Ovary (tissue), 9 donors: Measurements from ENCODE around the gene SPAG6. TPM values are rescaled to one million over a fixed set of nuclear protein-coding genes. Genes with fewer than 3 reads are reported as not detected.
"Not testable (repeated sequence)": the region's sequence is repeated elsewhere in the genome, so short reads cannot be mapped to it uniquely, and the experiment has no call there.

Experiments
- DNase-seq, 5 donors: peaks; one replicate each; pipeline ENCODE4 v3.0.0-alpha.2; 2019 to 2020
- H3K27ac ChIP-seq, 2 donors: fragments of 200-600 bp; one replicate each; pipeline versions ENCODE4 v1.5.1 to v1.8.0; 2019 to 2022
- H3K27me3 ChIP-seq: fragments of 200-600 bp; one replicate; pipeline ENCODE4 v1.8.0; 2022
- H3K36me3 ChIP-seq: fragments of 200-600 bp; sonication (generic); one replicate; pipeline ENCODE4 v1.5.1; 2019
- H3K4me1 ChIP-seq: one replicate; pipeline ENCODE4 v1.8.1; 2013; ENCODE audit warnings: mild to moderate bottlenecking, moderate library complexity; ENCODE audit not compliant: insufficient read depth
- H3K4me3 ChIP-seq: fragments of 200-600 bp; sonication (generic); one replicate; pipeline ENCODE4 v1.5.1; 2017
- H3K9me3 ChIP-seq, 2 donors: fragments of 200-600 bp in 1 of 2; sonication (generic) in 1 of 2; one replicate each; pipeline versions ENCODE4 v1.5.1 to v1.8.1; 2013 to 2019; ENCODE audit warnings: mild to moderate bottlenecking in 1 of 2, moderate library complexity in 1 of 2
- EP300 ChIP-seq: sonication (generic); formaldehyde crosslinking; IDR thresholded peaks from one replicate; pipeline ENCODE4 v1.6.1; 2017; ENCODE audit warnings: antibody characterized with exemption
- POLR2A ChIP-seq: fragments of 450-650 bp; IDR thresholded peaks from one replicate; pipeline ENCODE4 v1.6.1; 2017; ENCODE audit warnings: antibody characterized with exemption, mild to moderate bottlenecking, moderate library complexity
- WGBS, 3 donors: extraction: QIAGEN DNeasy Blood & Tissue Kit in 1 of 3; methylation state at CpG; one replicate each; pipeline versions ENCODE4 v1.1.5 to v1.1.7; 2013 to 2017; 5-methylcytosine and 5-hydroxymethylcytosine counted together
- intact Hi-C, 4 donors: fragments of 100-400 bp; cut with DNase I; formaldehyde crosslinking; loops; one replicate each; pipeline versions ENCODE4 v1.11.0 to v1.15.1; 2022 to 2023
- polyA plus RNA-seq, 2 donors: library from polyadenylated mRNA; stranded (reverse); fragments of 200-250 nt in 1 of 2; fragments of 350-450 nt in 1 of 2; fragmentation: Illumina TruSeq in 1 of 2; extraction: RNeasy Lipid Tissue Mini Kit (QIAGEN cat#74804) in 1 of 2; gene quantifications; one replicate each; pipeline ENCODE4 v1.2.3, GENCODE V29; 2013 to 2014
- total RNA-seq, 7 donors: library from RNA; depleted of rRNA in 2 of 7; stranded (reverse); fragments of >200 nt in 2 of 7; fragmentation: NEBNext Ultra II Directional in 3 of 7; extraction: Animal tissue kit (Norgen Biotek cat#: 25700) in 3 of 7; gene quantifications; one replicate each; pipeline versions ENCODE4 v1.1.0 to v1.2.4, GENCODE V29; 2016 to 2023
- TF ChIP-seq, protein P1 (sequence below), 3 donors: fragments of 450-650 bp in 2 of 3; fragments of 200-600 bp in 1 of 3; IDR thresholded peaks; one replicate each; pipeline versions ENCODE4 v1.5.1 to v1.8.0; 2016 to 2022; ENCODE audit warnings: antibody characterized with exemption in 3 of 3, mild to moderate bottlenecking in 1 of 3
- donor health status: DM: no; HTN: no; CAD: no; lungs with moderate emphysema.
- donor health status: DM: no; HTN: no; CAD: no.
- donor health status: Bipolar disorder and iron deficiency.
- donor health status: DM: yes; HTN: yes; CAD: no.
- donor health status: DM: no; HTN: no; CAD: no.
- donor health status: DM: yes; HTN: yes; CAD: no.

The SPAG6 gene
- total and polyA plus RNA-seq, 9 donors = 0.04 to 22.1 (median 0.67) TPM; not detected in 2

DNA sequence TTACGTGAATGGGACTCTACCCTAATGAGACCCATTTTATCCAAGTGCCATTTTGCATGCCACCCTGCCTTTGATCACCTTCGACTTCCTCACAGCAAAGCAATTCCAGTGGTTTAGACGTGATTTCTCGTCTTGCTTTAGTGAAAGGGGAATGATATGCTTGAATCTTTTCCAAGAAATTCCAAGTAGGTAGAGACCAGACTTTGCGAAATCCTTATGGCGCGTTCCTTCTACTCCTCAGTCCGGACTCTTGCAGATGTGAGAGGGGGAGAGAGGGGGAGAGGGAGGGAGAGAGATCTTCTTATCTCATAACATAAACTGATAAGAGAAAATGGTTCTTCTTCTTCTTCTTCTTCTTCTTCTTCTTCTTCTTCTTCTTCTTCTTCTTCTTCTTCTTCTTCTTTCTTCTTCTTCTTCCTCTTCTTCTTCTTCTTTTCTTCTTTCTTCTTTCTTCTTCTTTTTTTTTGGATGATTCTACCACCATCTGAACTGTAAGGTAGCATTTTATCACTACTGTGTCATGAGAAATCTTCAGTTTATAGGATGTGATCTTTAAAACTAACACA lies 883 bp downstream of the SPAG6 start:
- DNase-seq = no peak
- intact Hi-C loops = loop anchor here in 2 of 4 donors (10.0 kb wide), 1 partner anchor 89 kb away; no protein-coding TSS in a partner anchor
- Histone ChIP-seq H3K27ac (no peak overlapping the region), H3K4me1 (no peaks in the 10 kb centered on the region), H3K4me3 (no peak overlapping the region), H3K36me3 (no peaks in the 10 kb centered on the region), H3K27me3 (no peaks in the 10 kb centered on the region), H3K9me3 (no peaks in the 10 kb centered on the region)
- WGBS, 3 donors = 30 to 41% (median 32%) methylated on average over 8 of the region's 8 CpGs
- TF ChIP-seq, protein P1, sequence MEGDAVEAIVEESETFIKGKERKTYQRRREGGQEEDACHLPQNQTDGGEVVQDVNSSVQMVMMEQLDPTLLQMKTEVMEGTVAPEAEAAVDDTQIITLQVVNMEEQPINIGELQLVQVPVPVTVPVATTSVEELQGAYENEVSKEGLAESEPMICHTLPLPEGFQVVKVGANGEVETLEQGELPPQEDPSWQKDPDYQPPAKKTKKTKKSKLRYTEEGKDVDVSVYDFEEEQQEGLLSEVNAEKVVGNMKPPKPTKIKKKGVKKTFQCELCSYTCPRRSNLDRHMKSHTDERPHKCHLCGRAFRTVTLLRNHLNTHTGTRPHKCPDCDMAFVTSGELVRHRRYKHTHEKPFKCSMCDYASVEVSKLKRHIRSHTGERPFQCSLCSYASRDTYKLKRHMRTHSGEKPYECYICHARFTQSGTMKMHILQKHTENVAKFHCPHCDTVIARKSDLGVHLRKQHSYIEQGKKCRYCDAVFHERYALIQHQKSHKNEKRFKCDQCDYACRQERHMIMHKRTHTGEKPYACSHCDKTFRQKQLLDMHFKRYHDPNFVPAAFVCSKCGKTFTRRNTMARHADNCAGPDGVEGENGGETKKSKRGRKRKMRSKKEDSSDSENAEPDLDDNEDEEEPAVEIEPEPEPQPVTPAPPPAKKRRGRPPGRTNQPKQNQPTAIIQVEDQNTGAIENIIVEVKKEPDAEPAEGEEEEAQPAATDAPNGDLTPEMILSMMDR (IDR thresholded peaks at IDR 0.05) = no peak
- TF ChIP-seq EP300 (no peak), POLR2A (no peak)

DNA sequence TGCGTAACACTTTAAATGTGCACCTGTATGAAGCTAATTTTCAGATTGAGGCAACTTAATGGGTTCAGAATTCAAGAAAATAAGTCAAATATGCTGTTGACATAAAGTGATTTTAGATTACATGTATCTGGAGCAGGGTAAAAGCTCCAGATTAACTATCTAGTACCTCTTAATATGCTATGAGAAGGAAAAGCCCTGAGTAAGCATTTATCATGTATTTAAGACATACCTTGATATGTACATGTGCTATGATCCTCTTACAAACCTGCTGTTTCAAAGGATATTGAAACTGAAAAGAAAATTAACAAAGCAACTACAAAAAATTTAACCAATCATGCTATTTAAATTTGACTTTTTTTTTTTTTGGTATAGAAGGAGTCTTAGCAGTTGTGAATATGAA lies 4.5 kb downstream of the SPAG6 start:
- Histone ChIP-seq H3K4me1 (no peaks in the 10 kb centered on the region), H3K4me3 (no peak overlapping the region), H3K27ac (no peak overlapping the region), H3K9me3 (no peaks in the 10 kb centered on the region), H3K27me3 (no peaks in the 10 kb centered on the region), H3K36me3 (no peaks in the 10 kb centered on the region)
- 96 to 100% (median 97%) methylated on average over 1 of the region's 1 CpG for WGBS, 3 donors
- TF ChIP-seq POLR2A (no peak), EP300 (no peak)
- TF ChIP-seq, protein P1 (IDR thresholded peaks at IDR 0.05) = no peak
- intact Hi-C loops = loop anchor here in 2 of 4 donors (10.0 kb wide), 1 partner anchor 85 kb away; no protein-coding TSS in a partner anchor
- DNase-seq = no peak

- H3K4me1 ChIP-seq = no peaks in the 10 kb centered on the region
- no peak overlapping the region for H3K4me3 ChIP-seq
- TF ChIP-seq, protein P1 (IDR thresholded peaks at IDR 0.05) = no peak
- no peak for TF ChIP-seq EP300
- no peak for TF ChIP-seq POLR2A
- intact Hi-C loops = no loop called here
- H3K9me3 ChIP-seq = no peaks in the 10 kb centered on the region
- no peaks in the 10 kb centered on the region for H3K36me3 ChIP-seq
- WGBS, 3 donors = 79 to 86% (median 83%) methylated on average over 5 of the region's 5 CpGs
- no peak overlapping the region for H3K27ac ChIP-seq
- no peak for DNase-seq
- no peaks in the 10 kb centered on the region for H3K27me3 ChIP-seq
Observed at GRCh38 chr10:22351131-22351703, 5.9 kb downstream of the SPAG6 start.

GRCh38 chr10:22356324-22356873 lies 11.1 kb downstream of the SPAG6 start:
- WGBS, 3 donors = 82 to 87% (median 84%) methylated on average over 4 of the region's 4 CpGs
- no peaks in the 10 kb centered on the region for H3K27me3 ChIP-seq
- intact Hi-C loops = no loop called here
- H3K4me1 ChIP-seq = no peaks in the 10 kb centered on the region
- no peaks in the 10 kb centered on the region for H3K36me3 ChIP-seq
- no peaks in the 10 kb centered on the region for H3K9me3 ChIP-seq
- DNase-seq = no peak
- no peak overlapping the region for H3K4me3 ChIP-seq
- H3K27ac ChIP-seq = no peak overlapping the region
- TF ChIP-seq EP300 = no peak
- TF ChIP-seq, protein P1 (IDR thresholded peaks at IDR 0.05) = no peak
- no peak for TF ChIP-seq POLR2A

- intact Hi-C loops, H3K4me3 ChIP-seq, DNase-seq, H3K27ac ChIP-seq, H3K27me3 ChIP-seq, H3K4me1 ChIP-seq, H3K9me3 ChIP-seq, H3K36me3 ChIP-seq: not testable (repeated sequence)
- 93 to 97% (median 93%) methylated on average over 3 to 4 of the region's 4 CpGs for WGBS, 3 donors
Observed at GRCh38 chr10:22357770-22358169, 12.5 kb downstream of the SPAG6 start.
